HG02610 (cell line): ENCODE measurements around the gene GNAI3.

Experiments used
- ATAC-seq: cut with Tn5 transposase; IDR thresholded peaks from one replicate; pipeline ENCODE4 v1.9.1; 2021; ENCODE audit warnings: mild to moderate bottlenecking, moderate library complexity; ENCODE audit not compliant: unreplicated experiment

GNAI3 gene

DNA sequence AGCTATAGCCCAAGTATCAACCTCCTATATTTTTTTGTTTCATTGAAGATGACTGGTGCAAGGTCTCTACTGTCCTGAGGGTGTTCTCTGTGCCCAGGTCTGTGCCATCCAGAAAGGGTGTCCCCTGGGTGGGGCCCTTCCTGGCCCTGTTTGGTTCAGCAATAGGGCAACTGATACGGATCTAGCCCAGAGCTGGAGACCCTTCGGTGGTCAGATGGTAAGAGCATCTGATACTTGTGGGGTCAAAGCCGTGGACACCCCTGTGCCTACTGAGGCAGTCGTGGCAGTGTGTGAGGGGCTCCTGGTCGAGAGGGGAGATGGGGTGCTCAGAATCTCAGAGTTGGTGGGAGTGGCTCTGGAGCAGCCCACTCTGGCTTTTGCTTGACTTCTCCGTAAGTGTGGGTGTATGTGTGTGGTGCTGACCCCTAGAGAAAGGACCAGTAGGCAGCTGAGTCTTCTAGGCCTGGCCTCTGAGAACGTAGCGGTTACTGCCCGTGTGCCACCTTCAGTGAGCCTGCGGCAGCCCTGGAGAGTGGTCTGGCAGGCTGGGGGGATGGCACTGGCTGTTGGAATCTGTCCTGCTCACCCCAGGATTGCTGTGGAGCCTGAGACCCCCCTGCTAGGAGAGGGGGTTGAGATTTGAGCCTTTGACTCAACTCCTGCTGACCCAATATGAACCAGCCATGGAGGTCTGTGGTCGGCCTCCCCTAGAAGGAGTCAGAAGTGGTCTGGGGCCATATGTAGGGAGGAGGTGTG, 73.9 kb downstream of the GNAI3 start:
- no peak for ATAC-seq

DNA sequence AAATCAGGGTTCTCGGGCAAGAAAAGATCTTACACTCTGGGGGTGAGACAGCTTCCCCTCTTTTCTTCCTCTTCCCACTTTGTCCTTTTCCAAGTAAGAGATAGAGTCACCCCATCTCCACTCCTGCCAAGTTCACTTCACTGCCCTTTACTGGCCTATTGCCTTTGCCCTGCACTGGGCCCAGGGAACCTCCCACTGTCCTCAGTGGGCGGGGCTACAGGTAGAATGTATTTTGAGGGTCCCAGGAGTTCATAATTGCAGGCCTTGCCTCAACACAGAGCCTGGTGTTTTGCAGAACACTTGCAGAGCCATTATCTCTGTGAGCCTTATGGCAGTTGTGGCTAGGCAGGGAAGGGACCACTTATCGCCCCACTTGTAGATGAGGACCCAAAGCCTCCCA, 74.5 kb downstream of the GNAI3 start:
- no peak for ATAC-seq

GRCh38 chr1:109623601-109624161, 75.3 kb downstream of the GNAI3 start:
- ATAC-seq: no peak

GRCh38 chr1:109624201-109625010, 76.0 kb downstream of the GNAI3 start:
- ATAC-seq: no peak

DNA sequence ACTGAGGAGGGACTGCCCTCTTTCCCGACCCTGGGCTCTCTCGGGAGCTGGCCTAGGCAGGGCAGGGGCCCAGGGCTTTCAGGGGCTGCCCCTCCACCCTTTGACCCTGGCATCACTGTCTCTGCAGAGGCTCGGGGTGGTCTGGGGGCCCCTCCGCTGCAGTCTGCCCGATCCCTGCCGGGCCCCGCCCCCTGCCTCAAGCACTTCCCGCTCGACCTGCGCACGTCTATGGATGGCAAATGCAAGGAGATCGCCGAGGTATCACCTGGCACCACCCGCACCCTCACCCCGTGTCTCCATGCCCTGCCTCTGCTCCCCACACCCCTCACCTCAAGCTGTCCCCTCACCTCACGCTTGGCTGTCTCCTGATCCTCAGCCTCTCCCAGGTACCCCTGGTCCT, 76.8 kb downstream of the GNAI3 start:
- ATAC-seq: no peak

DNA sequence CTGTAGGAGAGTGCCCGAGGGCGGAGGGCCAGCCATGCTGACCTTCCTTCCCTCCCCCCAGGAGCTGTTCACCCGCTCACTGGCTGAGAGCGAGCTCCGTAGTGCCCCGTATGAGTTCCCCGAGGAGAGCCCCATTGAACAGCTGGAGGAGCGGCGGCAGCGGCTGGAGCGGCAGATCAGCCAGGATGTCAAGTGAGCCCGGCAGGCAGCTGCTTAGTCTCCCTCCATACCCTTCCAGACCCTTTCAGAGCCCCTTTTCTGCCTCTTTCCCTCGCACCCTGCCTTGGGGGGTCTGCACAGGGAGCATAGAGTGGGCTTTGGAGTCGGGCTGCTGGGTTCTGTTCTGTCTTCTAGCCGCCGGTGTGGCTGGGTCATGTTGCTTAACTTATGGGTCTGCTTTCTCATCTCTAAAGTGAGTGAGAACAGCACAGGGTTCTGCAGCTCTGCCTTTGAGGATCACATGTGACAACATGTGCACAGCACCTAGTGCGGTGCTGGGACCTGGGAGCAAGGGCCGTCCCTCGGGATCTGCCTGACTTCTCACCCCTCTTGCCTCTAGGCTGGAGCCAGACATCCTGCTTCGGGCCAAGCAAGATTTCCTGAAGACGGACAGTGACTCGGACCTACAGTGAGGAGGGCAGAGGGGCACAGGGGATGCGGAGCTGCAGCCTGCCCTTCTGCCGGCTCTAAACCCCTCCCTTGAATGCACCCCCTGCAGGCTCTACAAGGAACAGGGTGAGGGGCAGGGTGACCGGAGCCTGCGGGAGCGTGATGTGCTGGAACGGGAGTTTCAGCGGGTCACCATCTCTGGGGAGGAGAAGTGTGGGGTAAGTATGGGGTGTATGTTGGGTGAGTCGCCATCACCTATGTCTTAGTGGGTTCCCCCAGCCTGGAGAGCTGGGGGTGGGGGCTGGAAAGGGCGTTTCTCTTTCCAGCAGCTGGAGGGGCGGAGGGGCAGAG, 77.5 kb downstream of the GNAI3 start:
- no peak for ATAC-seq

DNA sequence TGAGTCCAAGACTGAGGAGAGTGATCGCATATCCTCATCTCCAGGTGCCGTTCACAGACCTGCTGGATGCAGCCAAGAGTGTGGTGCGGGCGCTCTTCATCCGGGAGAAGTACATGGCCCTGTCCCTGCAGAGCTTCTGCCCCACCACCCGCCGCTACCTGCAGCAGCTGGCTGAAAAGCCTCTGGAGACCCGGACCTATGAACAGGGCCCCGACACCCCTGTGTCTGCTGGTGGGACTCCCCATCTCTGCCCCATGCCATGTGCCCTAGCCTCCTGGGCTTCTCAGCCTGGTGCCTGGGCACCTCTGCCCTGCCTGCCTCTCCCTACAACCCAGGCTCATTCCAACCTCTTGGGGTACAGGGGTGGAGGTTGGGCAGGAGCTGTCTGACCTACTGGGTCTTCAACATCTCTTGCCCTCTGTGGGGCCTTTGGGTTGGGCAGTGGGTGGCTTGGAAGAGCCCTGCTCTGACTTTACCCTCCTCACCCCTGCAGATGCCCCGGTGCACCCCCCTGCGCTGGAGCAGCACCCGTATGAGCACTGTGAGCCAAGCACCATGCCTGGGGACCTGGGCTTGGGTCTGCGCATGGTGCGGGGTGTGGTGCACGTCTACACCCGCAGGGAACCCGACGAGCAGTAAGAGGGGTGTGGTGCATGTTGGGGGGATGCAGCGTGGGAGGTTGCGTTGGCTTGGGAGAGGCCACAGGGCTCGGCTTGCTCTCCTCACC, 78.4 kb downstream of the GNAI3 start:
- ATAC-seq: no peak

DNA sequence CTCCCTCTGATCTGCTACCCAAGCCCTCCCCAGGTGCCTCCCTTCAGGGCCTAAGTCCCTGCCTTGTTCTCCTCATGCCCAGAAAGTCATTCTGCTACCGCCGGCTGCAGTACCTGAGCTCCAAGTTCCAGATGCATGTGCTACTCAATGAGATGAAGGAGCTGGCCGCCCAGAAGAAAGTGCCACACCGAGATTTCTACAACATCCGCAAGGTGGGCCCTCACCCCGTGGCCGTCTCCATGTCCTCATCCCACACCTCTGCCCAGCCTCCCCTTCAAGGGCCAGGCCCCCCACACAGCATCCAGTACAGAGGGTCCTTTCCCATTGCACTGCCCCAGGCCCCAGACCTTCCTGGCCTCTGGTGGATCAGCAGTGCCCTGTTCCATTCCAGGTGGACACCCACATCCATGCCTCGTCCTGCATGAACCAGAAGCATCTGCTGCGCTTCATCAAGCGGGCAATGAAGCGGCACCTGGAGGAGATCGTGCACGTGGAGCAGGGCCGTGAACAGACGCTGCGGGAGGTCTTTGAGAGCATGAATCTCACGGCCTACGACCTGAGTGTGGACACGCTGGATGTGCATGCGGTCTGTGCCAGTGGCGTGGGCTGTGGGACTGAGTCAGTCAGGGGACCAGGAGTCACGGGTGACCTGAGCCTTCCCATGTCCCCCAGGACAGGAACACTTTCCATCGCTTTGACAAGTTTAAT, 79.4 kb downstream of the GNAI3 start:
- no peak for ATAC-seq

GRCh38 chr1:109628540-109629321, 80.3 kb downstream of the GNAI3 start:
- no peak for ATAC-seq

- no peak for ATAC-seq
These were observed 81.1 kb downstream of the GNAI3 start for GRCh38 chr1:109629372-109630030.

DNA sequence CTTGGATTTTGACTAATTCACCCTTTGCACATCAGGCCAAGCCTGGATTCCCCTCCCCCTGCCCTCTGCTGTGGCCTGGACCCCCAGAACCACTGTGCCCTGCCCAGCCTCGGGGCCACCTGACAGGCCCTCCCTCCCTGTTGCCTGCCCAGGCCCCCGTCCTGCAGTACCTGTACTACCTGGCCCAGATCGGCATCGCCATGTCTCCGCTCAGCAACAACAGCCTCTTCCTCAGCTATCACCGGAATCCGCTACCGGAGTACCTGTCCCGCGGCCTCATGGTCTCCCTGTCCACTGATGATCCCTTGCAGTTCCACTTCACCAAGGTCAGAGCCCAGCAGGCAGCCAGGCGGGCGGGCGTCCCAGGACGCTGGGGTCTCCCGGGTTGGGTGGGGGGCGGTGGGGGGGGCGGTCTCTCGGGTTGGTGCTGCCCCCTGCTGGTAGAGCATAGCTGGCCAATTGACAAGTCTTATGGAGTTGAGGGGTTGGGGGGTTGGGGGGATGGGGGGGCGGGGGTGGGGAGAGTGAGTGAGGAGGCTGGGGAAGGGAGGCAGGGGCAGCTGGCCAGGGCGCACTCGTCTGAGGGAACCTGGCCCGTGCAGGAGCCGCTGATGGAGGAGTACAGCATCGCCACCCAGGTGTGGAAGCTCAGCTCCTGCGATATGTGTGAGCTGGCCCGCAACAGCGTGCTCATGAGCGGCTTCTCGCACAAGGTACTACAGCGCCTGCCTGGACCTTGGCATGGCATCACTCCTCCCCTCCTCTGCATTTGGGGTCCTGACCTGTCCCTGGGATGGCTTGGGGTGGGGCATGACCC, 81.9 kb downstream of the GNAI3 start:
- no peak for ATAC-seq

- no peak for ATAC-seq
These were observed 82.6 kb downstream of the GNAI3 start for GRCh38 chr1:109630898-109631512.

DNA sequence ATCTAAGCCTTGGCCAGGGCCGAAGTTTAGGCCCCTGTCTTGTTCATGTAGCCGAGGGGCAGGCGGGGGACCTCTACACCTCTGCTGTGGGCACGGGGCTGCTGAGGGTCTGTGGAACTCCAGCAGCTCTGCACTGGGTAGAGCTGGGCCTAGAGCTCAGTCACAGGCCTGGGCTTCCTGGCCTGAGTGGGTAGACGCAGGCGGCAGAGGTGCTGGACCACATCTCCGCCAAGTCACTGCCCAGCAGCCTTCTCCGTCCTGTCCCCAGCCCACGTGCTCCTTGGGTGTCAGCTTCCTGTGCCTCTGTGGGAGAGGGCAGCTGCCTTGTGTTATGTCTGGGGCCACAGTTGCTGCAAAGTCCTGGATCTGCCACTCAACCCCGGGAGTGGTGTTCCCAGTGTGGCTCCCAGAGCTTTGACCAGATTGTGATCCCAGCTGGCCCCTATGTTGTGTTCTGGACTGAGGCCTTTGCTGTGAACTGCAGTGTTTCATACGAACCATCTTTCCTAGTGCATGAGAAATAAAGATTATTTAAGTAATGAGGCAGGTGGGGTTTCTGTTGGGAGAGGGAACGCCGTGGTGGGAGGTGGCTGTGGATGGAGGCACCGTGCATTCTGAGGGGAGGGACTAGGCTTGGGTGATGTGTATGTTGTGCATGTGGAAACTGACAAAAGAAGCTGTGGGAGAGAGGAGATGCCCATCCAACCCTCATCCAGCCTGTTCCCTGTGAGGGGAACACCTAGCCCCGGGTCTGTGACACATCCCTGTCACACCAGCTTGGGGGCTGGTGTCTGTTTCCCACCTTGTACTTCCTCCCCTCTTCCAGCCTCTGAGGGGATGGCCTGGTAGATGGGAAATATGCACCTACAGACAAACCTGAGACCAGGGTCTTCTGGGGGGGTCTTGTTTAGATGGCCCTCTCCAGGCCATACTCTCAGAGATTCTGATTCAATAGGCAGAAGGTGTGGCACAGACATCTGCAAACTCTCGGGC, 83.4 kb downstream of the GNAI3 start:
- ATAC-seq: no peak

DNA sequence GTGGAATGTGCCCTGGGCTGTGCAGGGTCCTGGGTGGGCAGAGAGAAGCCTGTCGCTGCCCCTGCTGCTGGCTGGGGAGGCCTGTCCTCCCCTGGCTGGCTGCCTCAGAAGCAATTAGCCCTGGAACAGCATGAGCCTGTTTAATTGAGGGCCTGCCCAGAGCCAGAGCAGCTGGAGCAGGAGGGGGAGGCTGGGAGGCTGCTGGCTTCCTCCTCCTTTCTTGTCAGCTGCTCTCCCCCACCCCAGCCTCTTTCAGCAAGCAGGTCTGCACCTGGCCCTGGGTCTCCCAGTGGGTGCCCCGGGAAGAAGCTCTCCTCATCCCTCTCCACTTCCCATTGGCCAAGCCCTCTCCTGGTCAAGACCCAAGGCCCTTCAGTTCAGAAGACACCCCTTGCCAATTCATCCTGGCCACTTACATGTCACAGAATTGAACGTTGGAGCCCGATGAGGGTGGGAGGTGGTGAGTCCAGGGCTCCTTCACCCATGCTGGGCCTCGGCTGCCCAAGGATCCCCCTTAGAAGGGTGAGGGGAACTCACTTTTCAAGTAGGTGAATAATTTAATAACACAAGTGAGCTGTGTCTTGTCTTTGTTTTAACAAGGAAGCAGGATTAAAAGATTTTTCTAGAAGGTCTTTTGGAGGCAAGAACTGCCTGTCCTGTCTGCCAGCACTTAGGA, 84.4 kb downstream of the GNAI3 start:
- no peak for ATAC-seq

- ATAC-seq: peak; percentile 59
These were observed 85.9 kb downstream of the GNAI3 start for GRCh38 chr1:109634292-109634691.
